Smooth muscle cell (in vitro differentiated cells): ENCODE data around the gene OR4X1. TPM values are rescaled to one million over a fixed set of nuclear protein-coding genes. Genes with fewer than 3 reads are reported as not detected.
"Not testable (repeated sequence)": the region's sequence is repeated elsewhere in the genome, so short reads cannot be mapped to it uniquely, and the experiment has no call there.

Experiments used
- DNase-seq: peaks from one replicate; lab custom pipeline; 2025; ENCODE audit not compliant: unreplicated experiment; lab: John Stamatoyannopoulos, UW
- H2AFZ ChIP-seq: fragments of 200-600 bp; sonication (generic); 2 replicates; pipeline ENCODE4 v1.6.0; 2016; ENCODE audit warnings: antibody characterized with exemption, low read depth, mild to moderate bottlenecking
- H3F3A ChIP-seq: fragments of 200-600 bp; sonication (generic); 2 replicates; pipeline ENCODE4 v1.6.0; 2017; ENCODE audit warnings: antibody characterized with exemption, low read depth
- H3K27ac ChIP-seq: fragments of 200-600 bp; sonication (generic); 2 replicates; pipeline ENCODE4 v1.5.1; 2016; ENCODE audit warnings: low read depth, mild to moderate bottlenecking
- H3K27me3 ChIP-seq: fragments of 200-600 bp; sonication (generic); 2 replicates; pipeline ENCODE4 v1.6.1; 2016; ENCODE audit warnings: low read depth, mild to moderate bottlenecking
- H3K36me3 ChIP-seq: fragments of 200-600 bp; sonication (generic); 2 replicates; pipeline ENCODE4 v1.5.1; 2016; ENCODE audit warnings: low read depth
- H3K4me1 ChIP-seq: fragments of 200-600 bp; sonication (generic); 2 replicates; pipeline ENCODE4 v1.5.1; 2016; ENCODE audit warnings: low read depth
- H3K4me2 ChIP-seq: fragments of 200-600 bp; sonication (generic); 2 replicates; pipeline ENCODE4 v1.6.0; 2016; ENCODE audit warnings: mild to moderate bottlenecking
- H3K4me3 ChIP-seq: fragments of 200-600 bp; sonication (generic); 2 replicates; pipeline ENCODE4 v1.5.1; 2016; ENCODE audit warnings: mild to moderate bottlenecking
- H3K79me2 ChIP-seq: fragments of 200-600 bp; sonication (generic); 2 replicates; pipeline ENCODE4 v1.6.0; 2016; ENCODE audit warnings: low read depth, mild to moderate bottlenecking
- H3K9ac ChIP-seq: fragments of 200-600 bp; sonication (generic); 2 replicates; pipeline ENCODE4 v1.6.0; 2016; ENCODE audit warnings: low read depth
- H3K9me3 ChIP-seq: fragments of 200-600 bp; sonication (generic); replicated peaks from 2 replicates; pipeline ENCODE4 v1.5.1; 2016; ENCODE audit warnings: low read depth
- H4K20me1 ChIP-seq: fragments of 200-600 bp; sonication (generic); 2 replicates; pipeline ENCODE4 v1.6.0; 2016; ENCODE audit warnings: low read depth
- CTCF ChIP-seq: fragments of 200-600 bp; sonication (generic); IDR thresholded peaks from 2 replicates; pipeline ENCODE4 v1.5.1; 2017; ENCODE audit warnings: borderline replicate concordance, mild to moderate bottlenecking, antibody characterized with exemption; ENCODE audit not compliant: insufficient read depth, poor library complexity, severe bottlenecking
- WGBS: methylation state at CpG from one replicate; pipeline ENCODE4 v1.1.7; 2016; ENCODE audit warnings: low lambda C conversion rate; 5-methylcytosine and 5-hydroxymethylcytosine counted together
- polyA plus RNA-seq: library from polyadenylated mRNA; unstranded; fragments of >200 nt; fragmentation: Nextera tagmentation; extraction: Ambion mirVana; gene quantifications from 2 replicates; pipeline ENCODE4 v1.2.1, GENCODE V29; 2016
- total RNA-seq: library from RNA; depleted of rRNA; stranded (reverse); fragments of >200 nt; gene quantifications from 2 replicates; pipeline ENCODE4 v1.2.3, GENCODE V29; 2014

The OR4X1 gene
- total and polyA plus RNA-seq, 2 experiments from 2014 or later = not detected

- H3K4me2 ChIP-seq = no peak overlapping the region
- H3F3A ChIP-seq = no peaks in the 10 kb centered on the region
- no peak for DNase-seq
- 30% methylated on average over 5 of the region's 5 CpGs for WGBS
- no peaks in the 10 kb centered on the region for H3K4me1 ChIP-seq
- no peak overlapping the region for H3K9ac ChIP-seq
- H3K27ac ChIP-seq = no peak overlapping the region
- no peak overlapping the region for H3K4me3 ChIP-seq
- no peaks in the 10 kb centered on the region for H4K20me1 ChIP-seq
- no peaks in the 10 kb centered on the region for H3K9me3 ChIP-seq
- no peaks in the 10 kb centered on the region for H3K36me3 ChIP-seq
- no peak overlapping the region for H2AFZ ChIP-seq
- no peaks in the 10 kb centered on the region for H3K27me3 ChIP-seq
- H3K79me2 ChIP-seq = no peaks in the 10 kb centered on the region
- TF ChIP-seq CTCF = peak; percentile 36
Observed at GRCh38 chr11:48307760-48308386, 44.2 kb downstream of the OR4X1 start.

GRCh38 chr11:48313590-48313989 lies 49.9 kb downstream of the OR4X1 start:
- WGBS = 55% methylated on average over 2 of the region's 2 CpGs
- not testable (repeated sequence) for H3K79me2 ChIP-seq

More at GRCh38 chr11:48313590-48313989, 49.9 kb downstream of the OR4X1 start:
- not testable (repeated sequence) for H3K9me3 ChIP-seq, H3K9ac ChIP-seq, H3K27ac ChIP-seq, H4K20me1 ChIP-seq, H3K4me3 ChIP-seq, H3F3A ChIP-seq, H3K4me2 ChIP-seq, H3K27me3 ChIP-seq, H3K4me1 ChIP-seq, H2AFZ ChIP-seq, H3K36me3 ChIP-seq, DNase-seq

Other genes starting within 250 kb of the OR4X1 start
- gene OR4B1, start 47.1 kb upstream of the OR4X1 start, total RNA-seq = not detected in 2 replicates
- gene OR4B1, start 47.1 kb upstream of the OR4X1 start, polyA plus RNA-seq = not detected in 2 replicates
- gene OR4X2, start 18.8 kb upstream of the OR4X1 start, total RNA-seq = not detected in 2 replicates
- not detected in 2 replicates for gene OR4X2, start 18.8 kb upstream of the OR4X1 start, polyA plus RNA-seq
- gene OR4S1, start 42.4 kb downstream of the OR4X1 start, total RNA-seq = not detected in 2 replicates
- not detected in 2 replicates for gene OR4S1, start 42.4 kb downstream of the OR4X1 start, polyA plus RNA-seq
- not detected in 2 replicates for gene OR4C3, start 61.1 kb downstream of the OR4X1 start, total RNA-seq
- gene OR4C3, start 61.1 kb downstream of the OR4X1 start, polyA plus RNA-seq = not detected in 2 replicates
- gene OR4C5, start 102.6 kb downstream of the OR4X1 start, total RNA-seq = not detected in 2 replicates
- not detected in 2 replicates for gene OR4C5, start 102.6 kb downstream of the OR4X1 start, polyA plus RNA-seq
- gene OR4A47, start 224.9 kb downstream of the OR4X1 start, total RNA-seq = not detected in 2 replicates
- not detected in 2 replicates for gene OR4A47, start 224.9 kb downstream of the OR4X1 start, polyA plus RNA-seq